PC-3 (cell line): ENCODE results near the gene SPATA6L. TPM values are rescaled to one million over a fixed set of nuclear protein-coding genes. Genes with fewer than 3 reads are reported as not detected.

Experiments used
- ATAC-seq: fragments of 200-7000 bp; cut with Tn5 transposase; 2 replicates; pipeline ENCODE4 v1.9.1; 2020; ENCODE audit warnings: mild to moderate bottlenecking, moderate library complexity
- BruUV-seq: library from RNA; stranded (reverse); fragments of 400-500 nt; replicated peaks from 2 replicates; lab custom pipeline; 2021; lab: Mats Ljungman, UMichigan
- CTCF ChIA-PET: fragments of 300-600 bp; sonication (Branson Sonifier 250); formaldehyde crosslinking; loops from one replicate; lab custom pipeline; 2022; ENCODE audit warnings: antibody characterized with exemption; lab: Charles Lee
- POLR2A ChIA-PET: fragments of 300-600 bp; sonication (Branson Sonifier 250); formaldehyde crosslinking; loops from one replicate; lab custom pipeline; 2022; ENCODE audit warnings: antibody characterized with exemption; ENCODE audit not compliant: unreplicated experiment; lab: Charles Lee
- DNase-seq: peaks from one replicate; pipeline ENCODE4 v3.0.0-alpha.2; 2015
- H2AFZ ChIP-seq: fragments of 300-600 bp; sonication (generic); 2 replicates; pipeline ENCODE4 v1.6.0; 2016; ENCODE audit warnings: antibody characterized with exemption, low read length
- H3F3A ChIP-seq: fragments of 300-600 bp; sonication (generic); one replicate; pipeline ENCODE4 v1.6.0; 2017; ENCODE audit warnings: antibody characterized with exemption, low read length, control low read depth, mild to moderate bottlenecking; ENCODE audit not compliant: unreplicated experiment
- H3K27ac ChIP-seq: fragments of 300-600 bp; sonication (generic); 2 replicates; pipeline ENCODE4 v1.5.1; 2016; ENCODE audit warnings: mild to moderate bottlenecking, low read length
- H3K27me3 ChIP-seq: fragments of 300-600 bp; sonication (generic); 2 replicates; pipeline ENCODE4 v1.6.1; 2016; ENCODE audit warnings: low read length, mixed read lengths
- H3K36me3 ChIP-seq: fragments of 300-600 bp; sonication (generic); 2 replicates; pipeline ENCODE4 v1.6.1; 2016; ENCODE audit warnings: low read depth, mixed run types, low read length, mixed read lengths
- H3K4me1 ChIP-seq: fragments of 300-600 bp; sonication (generic); 2 replicates; pipeline ENCODE4 v1.5.1; 2016; ENCODE audit warnings: low read length; ENCODE audit not compliant: insufficient read depth
- H3K4me2 ChIP-seq: fragments of 300-600 bp; sonication (generic); 2 replicates; pipeline ENCODE4 v1.6.0; 2016; ENCODE audit warnings: low read length
- H3K4me3 ChIP-seq: fragments of 300-600 bp; sonication (generic); 2 replicates; pipeline ENCODE4 v1.5.1; 2016; ENCODE audit warnings: mild to moderate bottlenecking, low read length, mixed read lengths
- H3K79me2 ChIP-seq: fragments of 300-600 bp; sonication (generic); 2 replicates; pipeline ENCODE4 v1.6.1; 2017; ENCODE audit warnings: low read length, mixed read lengths
- H3K9ac ChIP-seq: fragments of 300-600 bp; sonication (generic); 2 replicates; pipeline ENCODE4 v1.6.0; 2016; ENCODE audit warnings: mild to moderate bottlenecking, low read length
- H3K9me2 ChIP-seq: fragments of 300-600 bp; sonication (generic); replicated peaks from 2 replicates; pipeline ENCODE4 v1.6.1; 2016; ENCODE audit warnings: mixed run types, low read length, mixed read lengths
- H3K9me3 ChIP-seq: fragments of 300-600 bp; sonication (generic); 2 replicates; pipeline ENCODE4 v1.6.1; 2016; ENCODE audit warnings: low read length, mixed read lengths
- H4K20me1 ChIP-seq: fragments of 300-600 bp; sonication (generic); 2 replicates; pipeline ENCODE4 v1.6.1; 2016; ENCODE audit warnings: low read length, mixed read lengths
- EZH2 ChIP-seq: fragments of 300-600 bp; sonication (generic); IDR thresholded peaks from one replicate; pipeline ENCODE4 v1.6.1; 2017; ENCODE audit warnings: antibody characterized with exemption, mild to moderate bottlenecking, low read length; ENCODE audit not compliant: unreplicated experiment
- EZH2phosphoT487 ChIP-seq: fragments of 300-600 bp; sonication (generic); IDR thresholded peaks from 2 replicates; pipeline ENCODE4 v1.6.1; 2018; ENCODE audit warnings: mild to moderate bottlenecking, antibody characterized with exemption, low read length, borderline replicate concordance
- intact Hi-C: fragments of 100-400 bp; cut with micrococcal nuclease; formaldehyde crosslinking; loops from 2 replicates; pipeline ENCODE4 v1.9.0; 2023
- total RNA-seq: library from RNA; depleted of rRNA; stranded (reverse); fragments of >200 nt; gene quantifications from 2 replicates; pipeline ENCODE4 v1.2.3, GENCODE V29; 2014
- TF ChIP-seq, protein P1 (sequence below): fragments of 300-600 bp; sonication (generic); conservative IDR thresholded peaks from 2 replicates; pipeline ENCODE4 v1.5.1; 2017; ENCODE audit warnings: antibody characterized with exemption, low read depth, mild to moderate bottlenecking, low read length

Gene SPATA6L
- total RNA-seq, 1 experiment from 2014 or later = not detected

DNA sequence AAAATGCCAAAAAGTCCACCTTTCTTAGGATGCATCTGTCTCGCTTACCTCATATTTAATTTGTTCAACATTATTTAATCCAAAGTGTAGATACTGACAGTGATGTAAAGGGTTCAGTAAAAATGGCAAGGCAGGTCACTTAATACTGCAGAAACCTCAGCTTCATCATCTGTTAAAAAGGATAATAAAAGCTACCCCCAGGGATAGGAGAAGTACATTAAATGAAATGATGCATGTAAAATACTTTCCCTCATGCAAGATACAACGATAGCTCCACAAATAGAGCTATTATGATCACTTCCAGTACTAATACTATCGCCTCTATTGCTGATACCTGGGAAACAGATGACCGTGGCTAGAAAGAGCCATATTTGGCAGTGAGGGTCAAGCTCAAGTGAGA lies 93.1 kb downstream of the SPATA6L start:
- no peaks in the 10 kb centered on the region for H3F3A ChIP-seq
- DNase-seq (no peak), ATAC-seq (no peak)
- no peaks in the 10 kb centered on the region for H4K20me1 ChIP-seq
- POLR2A ChIA-PET = no interaction called here
- no peaks in the 10 kb centered on the region for H3K9me3 ChIP-seq
- CTCF ChIA-PET = no interaction called here
- no peaks in the 10 kb centered on the region for H3K4me1 ChIP-seq
- H3K79me2 ChIP-seq = no peaks in the 10 kb centered on the region
- no peak overlapping the region for H3K27ac ChIP-seq
- no peaks in the 10 kb centered on the region for H3K9me2 ChIP-seq
- H3K4me3 ChIP-seq = no peak overlapping the region
- no peak overlapping the region for H3K9ac ChIP-seq
- BruUV-seq = no TSS peak
- no peak overlapping the region for H3K4me2 ChIP-seq
- TF ChIP-seq, protein P1, sequence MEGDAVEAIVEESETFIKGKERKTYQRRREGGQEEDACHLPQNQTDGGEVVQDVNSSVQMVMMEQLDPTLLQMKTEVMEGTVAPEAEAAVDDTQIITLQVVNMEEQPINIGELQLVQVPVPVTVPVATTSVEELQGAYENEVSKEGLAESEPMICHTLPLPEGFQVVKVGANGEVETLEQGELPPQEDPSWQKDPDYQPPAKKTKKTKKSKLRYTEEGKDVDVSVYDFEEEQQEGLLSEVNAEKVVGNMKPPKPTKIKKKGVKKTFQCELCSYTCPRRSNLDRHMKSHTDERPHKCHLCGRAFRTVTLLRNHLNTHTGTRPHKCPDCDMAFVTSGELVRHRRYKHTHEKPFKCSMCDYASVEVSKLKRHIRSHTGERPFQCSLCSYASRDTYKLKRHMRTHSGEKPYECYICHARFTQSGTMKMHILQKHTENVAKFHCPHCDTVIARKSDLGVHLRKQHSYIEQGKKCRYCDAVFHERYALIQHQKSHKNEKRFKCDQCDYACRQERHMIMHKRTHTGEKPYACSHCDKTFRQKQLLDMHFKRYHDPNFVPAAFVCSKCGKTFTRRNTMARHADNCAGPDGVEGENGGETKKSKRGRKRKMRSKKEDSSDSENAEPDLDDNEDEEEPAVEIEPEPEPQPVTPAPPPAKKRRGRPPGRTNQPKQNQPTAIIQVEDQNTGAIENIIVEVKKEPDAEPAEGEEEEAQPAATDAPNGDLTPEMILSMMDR = no peak
- no peak for TF ChIP-seq EZH2phosphoT487
- TF ChIP-seq EZH2 = no peak
- no peaks in the 10 kb centered on the region for H3K27me3 ChIP-seq
- H3K36me3 ChIP-seq = no peaks in the 10 kb centered on the region
- no peak overlapping the region for H2AFZ ChIP-seq
- intact Hi-C loops = no loop called here

DNA sequence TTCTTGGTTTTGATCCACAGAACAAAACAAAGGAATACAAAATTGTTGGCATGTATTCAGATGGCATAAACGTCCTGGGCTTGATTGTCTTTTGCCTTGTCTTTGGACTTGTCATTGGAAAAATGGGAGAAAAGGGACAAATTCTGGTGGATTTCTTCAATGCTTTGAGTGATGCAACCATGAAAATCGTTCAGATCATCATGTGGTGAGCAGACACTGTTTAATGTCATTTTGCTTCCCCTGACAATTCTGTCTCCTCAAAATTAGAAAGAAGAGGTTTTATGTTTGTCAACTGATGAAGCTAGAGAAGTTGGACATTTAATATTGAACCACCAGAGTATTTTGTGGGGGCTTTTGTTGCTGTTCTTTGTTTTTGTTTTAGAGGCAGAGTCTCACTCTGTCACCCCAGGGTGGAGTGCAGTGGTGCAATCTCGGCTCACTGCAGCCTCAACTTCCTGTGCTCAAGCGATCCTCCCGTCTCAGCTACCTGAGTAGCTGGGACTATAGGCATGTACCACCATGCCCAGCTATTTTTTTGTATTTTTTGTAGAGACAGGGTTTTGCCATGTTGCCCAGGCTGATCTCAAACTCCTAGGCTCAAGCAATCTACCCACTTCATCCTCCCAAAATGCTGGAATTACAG lies 94.0 kb downstream of the SPATA6L start:
- Histone ChIP-seq H3K36me3 (no peaks in the 10 kb centered on the region), H4K20me1 (no peaks in the 10 kb centered on the region), H3K4me3 (no peak overlapping the region), H3F3A (no peaks in the 10 kb centered on the region), H3K4me1 (no peaks in the 10 kb centered on the region), H3K79me2 (no peaks in the 10 kb centered on the region), H3K27ac (no peak overlapping the region), H2AFZ (no peak overlapping the region), H3K27me3 (no peaks in the 10 kb centered on the region), H3K4me2 (no peak overlapping the region), H3K9ac (no peak overlapping the region), H3K9me2 (no peaks in the 10 kb centered on the region), H3K9me3 (no peaks in the 10 kb centered on the region)
- ChIA-PET CTCF (no interaction called here), POLR2A (no interaction called here)
- no peak for ATAC-seq
- TF ChIP-seq EZH2 (no peak), EZH2phosphoT487 (no peak)
- TF ChIP-seq, protein P1 = no peak
- no TSS peak for BruUV-seq
- no peak for DNase-seq
- intact Hi-C loops = no loop called here

DNA sequence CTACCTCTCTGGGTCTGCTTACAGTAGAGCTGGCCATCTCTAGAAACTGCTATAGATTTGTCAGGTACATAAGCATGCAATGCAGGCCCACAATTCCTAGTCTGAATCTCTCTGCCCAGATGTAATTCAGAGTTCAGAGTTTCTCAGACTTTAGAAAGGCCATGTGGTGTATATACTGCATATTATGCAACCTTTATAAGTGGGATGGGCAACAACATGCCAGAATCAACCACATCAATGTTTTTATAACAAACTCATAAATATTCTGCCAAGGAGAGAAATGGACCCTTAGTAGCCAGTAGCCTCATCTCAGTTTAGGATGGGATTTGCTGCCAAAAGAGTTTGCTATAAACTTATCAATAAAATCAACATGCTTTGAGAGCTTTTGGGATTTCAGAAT lies 97.2 kb downstream of the SPATA6L start:
- no peaks in the 10 kb centered on the region for H3K79me2 ChIP-seq
- DNase-seq = no peak
- ATAC-seq = no peak
- intact Hi-C loops = no loop called here
- no peak overlapping the region for H2AFZ ChIP-seq
- no peaks in the 10 kb centered on the region for H3F3A ChIP-seq
- H3K4me1 ChIP-seq = no peaks in the 10 kb centered on the region
- H3K36me3 ChIP-seq = no peaks in the 10 kb centered on the region
- no peak overlapping the region for H3K4me2 ChIP-seq
- no peaks in the 10 kb centered on the region for H3K9me3 ChIP-seq
- no peak overlapping the region for H3K9ac ChIP-seq
- no peaks in the 10 kb centered on the region for H4K20me1 ChIP-seq
- TF ChIP-seq, protein P1 = no peak
- TF ChIP-seq EZH2phosphoT487 = no peak
- TF ChIP-seq EZH2 = no peak
- ChIA-PET POLR2A (no interaction called here), CTCF (no interaction called here)
- no peaks in the 10 kb centered on the region for H3K9me2 ChIP-seq
- no peak overlapping the region for H3K27ac ChIP-seq
- BruUV-seq = no TSS peak
- H3K27me3 ChIP-seq = no peaks in the 10 kb centered on the region
- no peak overlapping the region for H3K4me3 ChIP-seq
